Mucosa of descending colon (tissue), 3 donors: ENCODE results near the gene ARAP3. TPM values are rescaled to one million over a fixed set of nuclear protein-coding genes. Genes with fewer than 3 reads are reported as not detected.

ENCODE experiments used
- ATAC-seq: fragments of 200-7000 bp; cut with Tn5 transposase; one replicate; pipeline ENCODE4 v1.9.1; 2020; ENCODE audit warnings: mild to moderate bottlenecking, moderate library complexity
- DNase-seq, 3 donors: peaks; one replicate each; pipeline ENCODE4 v3.0.0-alpha.2; 2020
- H3K36me3 ChIP-seq: fragments of 200-600 bp; one replicate; pipeline ENCODE4 v1.8.0; 2021; ENCODE audit warnings: low read depth, mild to moderate bottlenecking
- H3K4me1 ChIP-seq: fragments of 200-600 bp; one replicate; pipeline ENCODE4 v1.8.0; 2021; ENCODE audit warnings: low read depth, mild to moderate bottlenecking
- H3K4me3 ChIP-seq: fragments of 200-600 bp; one replicate; pipeline ENCODE4 v1.8.0; 2021; ENCODE audit warnings: mild to moderate bottlenecking
- H3K9me3 ChIP-seq: fragments of 200-600 bp; one replicate; pipeline ENCODE4 v1.8.0; 2021; ENCODE audit warnings: mild to moderate bottlenecking
- intact Hi-C, 2 donors: fragments of 100-400 bp; cut with DNase I in 1 of 2; cut with micrococcal nuclease in 1 of 2; formaldehyde crosslinking; loops; one replicate each; pipeline versions ENCODE4 v1.11.0 to v1.11.1; 2022; cut with DNase I, micrococcal nuclease
- total RNA-seq, 3 donors: library from RNA; stranded (reverse); fragmentation: NEBNext Ultra II Directional in 2 of 3; extraction: Animal tissue kit (Norgen Biotek cat#: 25700) in 2 of 3; gene quantifications; one replicate each; pipeline versions ENCODE4 v1.2.1 to v1.2.4, GENCODE V29; 2021 to 2023
- TF ChIP-seq, protein P1 (sequence below): fragments of 200-600 bp; IDR thresholded peaks from one replicate; pipeline ENCODE4 v1.8.0; 2022; ENCODE audit warnings: antibody characterized with exemption, mild to moderate bottlenecking
- donor health status: DM: no; HTN: no; CAD: no; lungs with moderate emphysema.
- donor health status: DM: no; HTN: no; CAD: no.
- donor health status: DM: no; HTN: yes; CAD: no.

The ARAP3 gene
- total RNA-seq, 3 donors from 2014 or later = 5.7 to 10.9 (median 8.0) TPM

DNA sequence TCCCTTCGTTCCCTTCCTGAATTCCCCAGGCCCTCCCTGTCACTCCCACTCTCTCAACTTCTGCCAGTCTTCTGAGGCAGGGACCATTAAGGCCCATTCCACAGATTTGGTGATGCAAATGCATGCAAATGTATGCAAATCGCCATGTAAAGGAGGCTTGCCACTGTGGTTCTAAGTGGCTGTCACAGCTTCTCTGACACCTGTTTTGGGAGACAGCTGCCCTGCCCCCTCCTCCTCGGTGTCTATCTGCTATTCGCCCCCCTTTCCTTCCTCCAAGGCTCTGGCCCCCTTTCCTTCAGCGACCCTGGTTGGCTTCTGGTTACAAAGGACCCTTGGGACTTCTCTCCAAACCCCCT, 10.5 kb upstream of the ARAP3 start:
- Histone ChIP-seq H3K4me1 (peaks cover 9% of the 10 kb centered on the region), H3K36me3 (no peaks in the 10 kb centered on the region), H3K9me3 (no peaks in the 10 kb centered on the region), H3K4me3 (no peak overlapping the region)
- no peak for DNase-seq
- no peak for ATAC-seq
- TF ChIP-seq, protein P1, sequence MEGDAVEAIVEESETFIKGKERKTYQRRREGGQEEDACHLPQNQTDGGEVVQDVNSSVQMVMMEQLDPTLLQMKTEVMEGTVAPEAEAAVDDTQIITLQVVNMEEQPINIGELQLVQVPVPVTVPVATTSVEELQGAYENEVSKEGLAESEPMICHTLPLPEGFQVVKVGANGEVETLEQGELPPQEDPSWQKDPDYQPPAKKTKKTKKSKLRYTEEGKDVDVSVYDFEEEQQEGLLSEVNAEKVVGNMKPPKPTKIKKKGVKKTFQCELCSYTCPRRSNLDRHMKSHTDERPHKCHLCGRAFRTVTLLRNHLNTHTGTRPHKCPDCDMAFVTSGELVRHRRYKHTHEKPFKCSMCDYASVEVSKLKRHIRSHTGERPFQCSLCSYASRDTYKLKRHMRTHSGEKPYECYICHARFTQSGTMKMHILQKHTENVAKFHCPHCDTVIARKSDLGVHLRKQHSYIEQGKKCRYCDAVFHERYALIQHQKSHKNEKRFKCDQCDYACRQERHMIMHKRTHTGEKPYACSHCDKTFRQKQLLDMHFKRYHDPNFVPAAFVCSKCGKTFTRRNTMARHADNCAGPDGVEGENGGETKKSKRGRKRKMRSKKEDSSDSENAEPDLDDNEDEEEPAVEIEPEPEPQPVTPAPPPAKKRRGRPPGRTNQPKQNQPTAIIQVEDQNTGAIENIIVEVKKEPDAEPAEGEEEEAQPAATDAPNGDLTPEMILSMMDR = no peak
- intact Hi-C loops = loop anchor here (5.0 kb wide), 2 partner anchors 185 to 265 kb away; partner anchors contain the start of genes PCDH1 (in 1 of the 2) and PCDH12 (in 1 of the 2)

DNA sequence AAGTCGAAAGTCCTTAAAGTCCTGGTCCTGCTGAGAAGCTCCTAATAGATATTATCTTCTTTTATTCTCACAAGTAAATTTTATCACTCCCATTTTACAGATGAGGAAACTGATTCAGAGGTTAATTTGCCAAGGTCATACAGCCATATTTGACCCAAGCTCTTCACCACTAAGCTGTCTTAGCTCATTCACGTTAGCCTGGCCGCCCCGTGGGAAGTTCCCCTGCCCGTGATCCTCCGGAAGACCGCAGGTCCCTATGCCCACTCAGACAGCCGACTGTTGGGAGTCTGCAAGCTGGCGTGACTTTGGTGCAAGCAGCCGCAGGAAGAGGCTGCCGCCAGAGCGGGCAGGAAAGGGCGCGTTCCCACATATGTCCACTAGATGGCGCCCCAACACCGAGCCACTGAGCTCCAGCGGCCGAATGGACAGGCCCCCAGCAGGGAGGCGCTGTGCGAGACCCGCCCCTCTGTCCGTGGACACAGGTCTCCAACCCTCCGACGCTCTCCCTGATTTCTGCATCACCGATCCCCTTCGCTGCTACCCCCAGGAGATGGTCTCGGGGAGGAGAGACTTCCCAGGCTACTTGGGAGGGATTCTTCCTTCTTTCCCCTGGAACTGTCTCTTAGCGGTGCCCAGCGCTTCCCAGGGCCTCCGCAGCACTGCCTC, 10.0 kb upstream of the ARAP3 start:
- no peaks in the 10 kb centered on the region for H3K9me3 ChIP-seq
- TF ChIP-seq, protein P1 = peak; percentile 98
- intact Hi-C loops = loop anchor here (5.0 kb wide), 2 partner anchors 185 to 265 kb away; partner anchors contain the start of genes PCDH1 (in 1 of the 2) and PCDH12 (in 1 of the 2)
- peak; percentile 88 to 94 (median 93) for DNase-seq
- H3K4me1 ChIP-seq = peaks cover 9% of the 10 kb centered on the region
- no peaks in the 10 kb centered on the region for H3K36me3 ChIP-seq
- peak; percentile 96 for ATAC-seq
- H3K4me3 ChIP-seq = no peak overlapping the region

DNA sequence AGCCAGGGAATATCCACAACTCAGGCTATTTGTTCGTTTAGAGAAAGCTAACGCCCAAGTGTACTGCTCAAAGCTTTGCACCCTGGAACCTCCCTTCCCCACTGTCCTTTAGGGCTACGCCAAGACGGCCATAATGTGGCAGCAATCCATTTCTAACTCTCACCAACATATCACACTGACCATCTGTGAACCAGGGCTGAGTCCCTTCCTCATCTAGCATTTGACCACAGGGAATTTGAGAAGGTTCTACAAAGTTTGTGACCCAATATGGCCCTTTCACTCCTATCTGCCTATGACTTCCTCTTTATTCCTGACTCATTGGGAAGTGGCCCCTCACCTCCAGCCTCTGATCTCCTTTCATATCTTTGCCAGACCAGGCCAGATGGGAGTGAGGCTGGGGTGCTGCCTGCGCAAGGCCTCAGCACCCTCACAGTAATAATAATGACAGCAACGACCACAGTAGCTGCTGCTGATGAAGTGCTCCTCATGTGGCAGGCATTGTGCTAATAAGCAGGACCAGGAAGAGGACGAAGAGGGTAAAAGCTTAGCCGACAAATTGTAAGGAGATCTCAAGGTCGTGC, 9.3 kb upstream of the ARAP3 start:
- DNase-seq (no peak), ATAC-seq (no peak)
- Histone ChIP-seq H3K36me3 (no peaks in the 10 kb centered on the region), H3K9me3 (no peaks in the 10 kb centered on the region), H3K4me3 (no peak overlapping the region), H3K4me1 (peaks cover 9% of the 10 kb centered on the region)
- TF ChIP-seq, protein P1 = no peak
- intact Hi-C loops = loop anchor here (5.0 kb wide), 2 partner anchors 186 to 266 kb away; partner anchors contain the start of genes PCDH1 (in 1 of the 2) and PCDH12 (in 1 of the 2)

DNA sequence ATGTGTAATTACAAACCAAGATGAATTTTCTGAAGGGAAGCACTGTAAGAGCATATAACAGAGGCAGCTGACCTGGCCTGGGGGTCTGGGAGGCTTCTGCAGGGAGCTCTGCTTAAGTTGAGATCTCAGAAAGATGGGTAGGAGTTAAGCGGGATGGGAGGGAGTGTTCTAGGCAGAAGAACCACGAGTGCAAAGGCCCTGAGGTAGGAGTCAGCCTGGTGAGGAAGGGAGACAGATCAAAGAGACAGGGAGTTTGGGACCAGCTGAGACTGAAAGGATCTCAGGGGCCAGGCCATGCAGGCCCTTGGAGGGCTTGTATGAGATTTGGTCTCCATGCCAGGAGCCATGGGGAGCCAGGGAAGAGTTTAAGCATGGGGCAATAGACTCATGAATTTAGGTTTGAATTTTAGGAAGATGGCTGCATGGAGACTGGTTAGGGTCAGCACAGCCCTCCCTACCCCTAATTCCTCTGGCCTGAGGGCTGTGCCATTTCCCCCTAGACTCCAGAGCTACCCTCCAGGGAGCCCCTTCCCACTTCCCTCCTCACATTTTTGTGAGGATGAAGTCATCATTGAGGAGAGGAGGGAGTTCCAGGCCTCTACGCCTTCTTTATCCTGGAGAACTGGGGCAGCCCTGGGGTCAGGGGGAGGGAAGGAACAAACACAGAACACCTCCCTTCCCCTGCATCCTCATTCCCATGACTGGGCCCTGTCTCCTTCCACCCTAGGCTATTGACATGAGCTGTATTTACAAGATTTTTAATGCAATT, 4.8 kb upstream of the ARAP3 start:
- Histone ChIP-seq H3K36me3 (no peaks in the 10 kb centered on the region), H3K9me3 (no peaks in the 10 kb centered on the region), H3K4me1 (peaks cover 7% of the 10 kb centered on the region), H3K4me3 (no peak overlapping the region)
- intact Hi-C loops = no loop called here
- TF ChIP-seq, protein P1 = no peak
- DNase-seq (no peak), ATAC-seq (no peak)

DNA sequence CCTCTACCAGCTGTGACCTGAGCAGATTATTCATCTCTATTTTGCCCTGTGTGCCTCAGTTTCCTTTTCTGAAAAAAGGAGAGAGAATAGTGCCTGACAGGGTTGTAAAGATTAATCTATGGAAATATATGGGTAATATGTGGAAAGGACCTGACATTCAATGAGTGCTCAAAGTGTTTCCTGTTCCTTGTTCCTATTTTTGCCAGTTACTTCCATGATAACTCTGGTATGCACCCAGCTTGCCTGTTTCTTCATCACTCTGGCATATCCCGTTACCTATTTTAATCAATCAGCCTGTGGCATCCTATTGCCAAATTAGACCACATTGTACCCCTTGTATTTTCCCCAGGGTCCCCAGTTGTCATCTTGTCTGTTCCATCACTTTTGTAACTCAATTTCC, 3.6 kb upstream of the ARAP3 start:
- ATAC-seq (no peak), DNase-seq (no peak)
- H3K36me3 ChIP-seq = no peaks in the 10 kb centered on the region
- TF ChIP-seq, protein P1 = no peak
- peaks cover 18% of the 10 kb centered on the region for H3K4me1 ChIP-seq
- no peaks in the 10 kb centered on the region for H3K9me3 ChIP-seq
- intact Hi-C loops = no loop called here
- H3K4me3 ChIP-seq = no peak overlapping the region
